HCT116 (cell line): ENCODE measurements around the gene TEF. TPM values are rescaled to one million over a fixed set of nuclear protein-coding genes. Genes with fewer than 3 reads are reported as not detected.

Source experiments
- ATAC-seq: fragments of 200-7000 bp; cut with Tn5 transposase; 2 replicates; pipeline ENCODE4 v1.9.1; 2020; ENCODE audit warnings: mild to moderate bottlenecking, moderate library complexity
- BruUV-seq: library from RNA; stranded (reverse); fragments of 400-500 nt; replicated peaks from 2 replicates; lab custom pipeline; 2021; lab: Mats Ljungman, UMichigan
- CTCF ChIA-PET: fragments of 300-600 bp; sonication (Branson Sonifier 250); formaldehyde crosslinking; loops from one replicate; lab custom pipeline; 2021; ENCODE audit warnings: antibody characterized with exemption; lab: Charles Lee
- POLR2A ChIA-PET: fragments of 300-600, 350-600 bp; sonication (Branson Sonifier 250); formaldehyde crosslinking; loops from one replicate; lab custom pipeline; 2021; ENCODE audit warnings: antibody characterized with exemption; lab: Charles Lee
- RAD21 ChIA-PET, 2 experiments: fragments of 300-600 bp; sonication (Branson Sonifier 250); formaldehyde crosslinking; loops; one replicate each; lab custom pipeline; 2023; ENCODE audit warnings: low total read pairs in 2 of 2; ENCODE audit not compliant: uncharacterized antibody in 2 of 2, unreplicated experiment in 2 of 2, low non-redundant PET in 1 of 2; lab: Charles Lee
- DNase-seq: peaks from one replicate; pipeline ENCODE4 v3.0.0-alpha.2; 2010; ENCODE audit warnings: low read depth, low spot score
- H2AFZ ChIP-seq: fragments of 200-600 bp; shearing (Covaris generic), sonication (generic); 2 replicates; pipeline ENCODE4 v1.6.1; 2017; ENCODE audit warnings: low read depth, mixed run types, mixed read lengths, antibody characterized with exemption, low read length; ENCODE audit not compliant: poor library complexity, severe bottlenecking
- H3K27ac ChIP-seq: 2 replicates; pipeline ENCODE4 v1.5.1; 2012; ENCODE audit warnings: low read depth, low read length
- H3K27me3 ChIP-seq: fragments of 200-600 bp; sonication (generic); 2 replicates; pipeline ENCODE4 v1.6.1; 2016; ENCODE audit warnings: mixed run types, low read length, mixed read lengths; ENCODE audit not compliant: insufficient read depth
- H3K36me3 ChIP-seq, 2 experiments: fragments of 200-500 bp in 1 of 2; fragments of 200-600 bp in 1 of 2; sonication (Bioruptor generic) in 1 of 2; sonication (generic) in 1 of 2; 2 replicates each; pipeline versions ENCODE4 v1.5.1 to v1.6.1; 2014 to 2016; ENCODE audit warnings: low read length in 2 of 2, inconsistent platforms in 1 of 2, mixed read lengths in 1 of 2, mixed run types in 1 of 2; ENCODE audit not compliant: insufficient read depth in 2 of 2, control insufficient read depth in 1 of 2
- H3K4me1 ChIP-seq, 2 experiments: fragments of 200-600 bp in 1 of 2; sonication (generic) in 1 of 2; 2 replicates each; pipeline versions ENCODE4 v1.5.1 to v1.6.1; 2012 to 2017; ENCODE audit warnings: low read length in 2 of 2, inconsistent platforms in 1 of 2, mild to moderate bottlenecking in 1 of 2, mixed read lengths in 1 of 2, mixed run types in 1 of 2, moderate library complexity in 1 of 2; ENCODE audit not compliant: insufficient read depth in 2 of 2, control insufficient read depth in 1 of 2
- H3K4me2 ChIP-seq: fragments of 200-600 bp; sonication (generic); 2 replicates; pipeline ENCODE4 v1.6.1; 2017; ENCODE audit warnings: mixed run types, low read length, mixed read lengths
- H3K4me3 ChIP-seq, 2 experiments: fragments of 200-600 bp in 1 of 2; sonication (generic) in 1 of 2; replicated peaks in 1 of 2; 2 replicates each; pipeline ENCODE4 v1.5.1; 2011 to 2016; ENCODE audit warnings: low read length in 2 of 2, control low read depth in 1 of 2, low read depth in 1 of 2, mild to moderate bottlenecking in 1 of 2, mixed read lengths in 1 of 2, mixed run types in 1 of 2
- H3K79me2 ChIP-seq: fragments of 200-600 bp; sonication (generic); 2 replicates; pipeline ENCODE4 v1.6.1; 2017; ENCODE audit warnings: mild to moderate bottlenecking, mixed run types, low read length, moderate library complexity, mixed read lengths; ENCODE audit not compliant: insufficient read depth
- H3K9ac ChIP-seq: fragments of 200-600 bp; sonication (generic); 2 replicates; pipeline ENCODE4 v1.6.1; 2016; ENCODE audit warnings: low read length, mixed read lengths
- H3K9me2 ChIP-seq: fragments of 200-600 bp; sonication (generic), shearing (Covaris generic); 2 replicates; pipeline ENCODE4 v1.6.1; 2017; ENCODE audit warnings: mixed run types, mild to moderate bottlenecking, moderate library complexity; ENCODE audit not compliant: insufficient read depth
- H3K9me3 ChIP-seq, 2 experiments: fragments of 200-500 bp in 1 of 2; fragments of 200-600 bp in 1 of 2; sonication (Bioruptor generic) in 1 of 2; sonication (generic) in 1 of 2; 2 replicates each; pipeline ENCODE4 v1.6.1; 2014 to 2017; ENCODE audit warnings: low read length in 2 of 2, mixed read lengths in 2 of 2, inconsistent platforms in 1 of 2, low read depth in 1 of 2, mild to moderate bottlenecking in 1 of 2, mixed run types in 1 of 2, moderate library complexity in 1 of 2; ENCODE audit not compliant: control insufficient read depth in 1 of 2, insufficient read depth in 1 of 2
- H4K20me1 ChIP-seq: fragments of 200-600 bp; sonication (generic), shearing (Covaris generic); 2 replicates; pipeline ENCODE4 v1.6.1; 2017; ENCODE audit warnings: mixed run types, mild to moderate bottlenecking, moderate library complexity; ENCODE audit not compliant: insufficient read depth
- CEBPB ChIP-seq: IDR thresholded peaks from 2 replicates; pipeline ENCODE4 v1.6.1; 2012; ENCODE audit warnings: low read depth
- EGR1 ChIP-seq: IDR thresholded peaks from 2 replicates; pipeline ENCODE4 v1.6.1; 2012; ENCODE audit warnings: low read depth
- ELF1 ChIP-seq: IDR thresholded peaks from 2 replicates; pipeline ENCODE4 v1.6.1; 2012; ENCODE audit warnings: low read depth, borderline replicate concordance
- EZH2 ChIP-seq: fragments of 200-600 bp; sonication (generic); IDR thresholded peaks from 2 replicates; pipeline ENCODE4 v1.6.1; 2017; ENCODE audit warnings: antibody characterized with exemption, mixed run types
- EZH2phosphoT487 ChIP-seq: fragments of 200-600 bp; IDR thresholded peaks from 2 replicates; pipeline ENCODE4 v1.6.1; 2018; ENCODE audit warnings: antibody characterized with exemption, borderline replicate concordance
- FOSL1 ChIP-seq: IDR thresholded peaks from 2 replicates; pipeline ENCODE4 v1.6.1; 2012; ENCODE audit warnings: low read depth
- JUND ChIP-seq: IDR thresholded peaks from 2 replicates; pipeline ENCODE4 v1.6.1; 2012
- MAX ChIP-seq: IDR thresholded peaks from 2 replicates; pipeline ENCODE4 v1.6.1; 2012
- POLR2A ChIP-seq: IDR thresholded peaks from 2 replicates; pipeline ENCODE4 v1.7.0; 2011; ENCODE audit warnings: borderline replicate concordance; ENCODE audit not compliant: insufficient read depth, insufficient read length; ENCODE audit errors: extremely low read depth
- RAD21 ChIP-seq: IDR thresholded peaks from 2 replicates; pipeline ENCODE4 v1.6.1; 2012; ENCODE audit warnings: low read depth, mild to moderate bottlenecking
- SIN3A ChIP-seq: IDR thresholded peaks from 2 replicates; pipeline ENCODE4 v1.6.1; 2012; ENCODE audit warnings: low read depth
- SP1 ChIP-seq: IDR thresholded peaks from 2 replicates; pipeline ENCODE4 v1.6.1; 2012; ENCODE audit warnings: low read depth
- TCF7L2 ChIP-seq: IDR thresholded peaks from 2 replicates; pipeline ENCODE4 v1.7.0; 2011; ENCODE audit warnings: borderline replicate concordance, inconsistent platforms; ENCODE audit not compliant: insufficient read depth, insufficient read length; ENCODE audit errors: extremely low read depth
- ZBTB33 ChIP-seq: IDR thresholded peaks from 2 replicates; pipeline ENCODE4 v1.6.1; 2011; ENCODE audit warnings: mild to moderate bottlenecking, low read length, moderate library complexity; ENCODE audit not compliant: insufficient replicate concordance; ENCODE audit errors: extremely low read depth
- ZFX ChIP-seq: fragments of 450-650 bp; IDR thresholded peaks from 2 replicates; pipeline ENCODE4 v1.6.1; 2017
- ZNF274 ChIP-seq: fragments of 200-500 bp; sonication (Bioruptor generic); IDR thresholded peaks from 2 replicates; pipeline ENCODE4 v1.6.1; 2014; ENCODE audit warnings: mild to moderate bottlenecking, low read depth, low read length, inconsistent platforms
- intact Hi-C: fragments of 100-400 bp; cut with micrococcal nuclease; formaldehyde crosslinking; loops from 2 replicates; pipeline ENCODE4 v1.10.0; 2022
- total RNA-seq: library from RNA; stranded (reverse); gene quantifications from one replicate; pipeline ENCODE4 v1.2.1, GENCODE V29; 2021; ENCODE audit not compliant: unreplicated experiment
- TF ChIP-seq, protein P1 (sequence below), 3 experiments: fragments of 200-600 bp in 1 of 3; sonication (generic) in 1 of 3; IDR thresholded peaks in 2 of 3; conservative IDR thresholded peaks in 1 of 3; 2 replicates each; pipeline ENCODE4 v1.5.1; 2012 to 2017; ENCODE audit warnings: low read depth in 2 of 3, low read length in 2 of 3, antibody characterized with exemption in 1 of 3, borderline replicate concordance in 1 of 3, control low read depth in 1 of 3, mild to moderate bottlenecking in 1 of 3, mixed read lengths in 1 of 3, mixed run types in 1 of 3, moderate library complexity in 1 of 3; ENCODE audit not compliant: insufficient read depth in 1 of 3
- TF ChIP-seq, protein P2 (sequence below): IDR thresholded peaks from 2 replicates; pipeline ENCODE4 v1.6.1; 2012; ENCODE audit warnings: low read depth

Gene TEF
- total RNA-seq, 1 experiment from 2014 or later = 16.5 TPM

DNA sequence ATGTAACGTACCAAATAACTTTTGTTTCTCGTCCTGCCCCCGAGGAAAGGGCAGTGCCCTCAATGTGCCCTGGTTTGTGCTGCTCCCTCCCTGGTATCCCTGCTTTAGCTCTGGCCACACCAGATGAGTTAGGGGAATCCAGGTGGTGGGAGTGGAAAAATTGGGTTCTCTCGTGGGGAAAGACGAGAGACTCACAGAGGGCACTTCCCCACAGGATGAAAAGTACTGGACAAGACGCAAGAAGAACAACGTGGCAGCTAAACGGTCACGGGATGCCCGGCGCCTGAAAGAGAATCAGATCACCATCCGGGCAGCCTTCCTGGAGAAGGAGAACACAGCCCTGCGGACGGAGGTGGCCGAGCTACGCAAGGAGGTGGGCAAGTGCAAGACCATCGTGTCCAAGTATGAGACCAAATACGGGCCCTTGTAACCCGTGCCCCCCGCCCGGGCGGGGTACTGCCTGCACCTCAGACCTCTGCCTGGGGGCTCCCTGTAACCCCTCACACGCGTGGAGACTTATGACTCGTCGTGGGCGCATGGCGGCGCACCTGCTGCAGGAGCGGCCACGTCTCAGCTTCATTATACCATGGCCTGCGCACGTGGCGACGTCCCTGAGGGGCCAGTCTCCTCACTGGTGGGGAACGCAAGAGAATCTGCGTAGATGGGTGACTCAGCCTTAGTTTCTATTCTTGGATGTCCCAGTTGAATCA is 13.9 kb downstream of the TEF start:
- POLR2A ChIA-PET = no interaction called here
- Histone ChIP-seq H4K20me1 (no peaks in the 10 kb centered on the region), H2AFZ (no peak overlapping the region), H3K9ac (no peak overlapping the region), H3K9me3 (no peaks in the 10 kb centered on the region), H3K4me3 (no peak overlapping the region), H3K79me2 (no peaks in the 10 kb centered on the region), H3K27me3 (no peaks in the 10 kb centered on the region), H3K27ac (no peak overlapping the region), H3K36me3 (peaks cover 6 to 9% of the 10 kb centered on the region in 2 experiments; a peak in 3 of 4 replicates), H3K9me2 (no peaks in the 10 kb centered on the region), H3K4me2 (no peak overlapping the region), H3K4me1 (no peaks in the 10 kb centered on the region)
- no peak for ATAC-seq
- BruUV-seq = no TSS peak
- CTCF ChIA-PET = no interaction called here
- DNase-seq = no peak
- RAD21 ChIA-PET = no interaction called here
- no peak for TF ChIP-seq ELF1
- no peak for TF ChIP-seq FOSL1
- no peak for TF ChIP-seq MAX
- no peak for TF ChIP-seq POLR2A
- no peak for TF ChIP-seq SP1
- TF ChIP-seq ZFX = no peak
- TF ChIP-seq, protein P1, sequence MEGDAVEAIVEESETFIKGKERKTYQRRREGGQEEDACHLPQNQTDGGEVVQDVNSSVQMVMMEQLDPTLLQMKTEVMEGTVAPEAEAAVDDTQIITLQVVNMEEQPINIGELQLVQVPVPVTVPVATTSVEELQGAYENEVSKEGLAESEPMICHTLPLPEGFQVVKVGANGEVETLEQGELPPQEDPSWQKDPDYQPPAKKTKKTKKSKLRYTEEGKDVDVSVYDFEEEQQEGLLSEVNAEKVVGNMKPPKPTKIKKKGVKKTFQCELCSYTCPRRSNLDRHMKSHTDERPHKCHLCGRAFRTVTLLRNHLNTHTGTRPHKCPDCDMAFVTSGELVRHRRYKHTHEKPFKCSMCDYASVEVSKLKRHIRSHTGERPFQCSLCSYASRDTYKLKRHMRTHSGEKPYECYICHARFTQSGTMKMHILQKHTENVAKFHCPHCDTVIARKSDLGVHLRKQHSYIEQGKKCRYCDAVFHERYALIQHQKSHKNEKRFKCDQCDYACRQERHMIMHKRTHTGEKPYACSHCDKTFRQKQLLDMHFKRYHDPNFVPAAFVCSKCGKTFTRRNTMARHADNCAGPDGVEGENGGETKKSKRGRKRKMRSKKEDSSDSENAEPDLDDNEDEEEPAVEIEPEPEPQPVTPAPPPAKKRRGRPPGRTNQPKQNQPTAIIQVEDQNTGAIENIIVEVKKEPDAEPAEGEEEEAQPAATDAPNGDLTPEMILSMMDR (IDR thresholded peaks at IDR 0.05 in 2 of 3, conservative IDR thresholded peaks at IDR 0.05 in 1 of 3; ENCODE audit: borderline replicate concordance in 1 of 3, insufficient read depth in 1 of 3, low read depth in 2 of 3, low read length in 2 of 3) = no peak
- TF ChIP-seq ZBTB33 = no peak
- TF ChIP-seq EZH2 = no peak
- no peak for TF ChIP-seq ZNF274
- TF ChIP-seq TCF7L2 = no peak
- TF ChIP-seq CEBPB = no peak
- no peak for TF ChIP-seq EGR1
- TF ChIP-seq, protein P2, sequence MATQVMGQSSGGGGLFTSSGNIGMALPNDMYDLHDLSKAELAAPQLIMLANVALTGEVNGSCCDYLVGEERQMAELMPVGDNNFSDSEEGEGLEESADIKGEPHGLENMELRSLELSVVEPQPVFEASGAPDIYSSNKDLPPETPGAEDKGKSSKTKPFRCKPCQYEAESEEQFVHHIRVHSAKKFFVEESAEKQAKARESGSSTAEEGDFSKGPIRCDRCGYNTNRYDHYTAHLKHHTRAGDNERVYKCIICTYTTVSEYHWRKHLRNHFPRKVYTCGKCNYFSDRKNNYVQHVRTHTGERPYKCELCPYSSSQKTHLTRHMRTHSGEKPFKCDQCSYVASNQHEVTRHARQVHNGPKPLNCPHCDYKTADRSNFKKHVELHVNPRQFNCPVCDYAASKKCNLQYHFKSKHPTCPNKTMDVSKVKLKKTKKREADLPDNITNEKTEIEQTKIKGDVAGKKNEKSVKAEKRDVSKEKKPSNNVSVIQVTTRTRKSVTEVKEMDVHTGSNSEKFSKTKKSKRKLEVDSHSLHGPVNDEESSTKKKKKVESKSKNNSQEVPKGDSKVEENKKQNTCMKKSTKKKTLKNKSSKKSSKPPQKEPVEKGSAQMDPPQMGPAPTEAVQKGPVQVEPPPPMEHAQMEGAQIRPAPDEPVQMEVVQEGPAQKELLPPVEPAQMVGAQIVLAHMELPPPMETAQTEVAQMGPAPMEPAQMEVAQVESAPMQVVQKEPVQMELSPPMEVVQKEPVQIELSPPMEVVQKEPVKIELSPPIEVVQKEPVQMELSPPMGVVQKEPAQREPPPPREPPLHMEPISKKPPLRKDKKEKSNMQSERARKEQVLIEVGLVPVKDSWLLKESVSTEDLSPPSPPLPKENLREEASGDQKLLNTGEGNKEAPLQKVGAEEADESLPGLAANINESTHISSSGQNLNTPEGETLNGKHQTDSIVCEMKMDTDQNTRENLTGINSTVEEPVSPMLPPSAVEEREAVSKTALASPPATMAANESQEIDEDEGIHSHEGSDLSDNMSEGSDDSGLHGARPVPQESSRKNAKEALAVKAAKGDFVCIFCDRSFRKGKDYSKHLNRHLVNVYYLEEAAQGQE = no peak
- no peak for TF ChIP-seq JUND
- no peak for TF ChIP-seq SIN3A
- no peak for TF ChIP-seq RAD21
- TF ChIP-seq EZH2phosphoT487 = no peak
- intact Hi-C loops = no loop called here
